ENCODE measurements around the gene EGLN1. TPM values are rescaled to one million over a fixed set of nuclear protein-coding genes. Genes with fewer than 3 reads are reported as not detected.

Gene EGLN1
- total RNA-seq, 1 experiment from 2014 or later, result 29.0 TPM

DNA sequence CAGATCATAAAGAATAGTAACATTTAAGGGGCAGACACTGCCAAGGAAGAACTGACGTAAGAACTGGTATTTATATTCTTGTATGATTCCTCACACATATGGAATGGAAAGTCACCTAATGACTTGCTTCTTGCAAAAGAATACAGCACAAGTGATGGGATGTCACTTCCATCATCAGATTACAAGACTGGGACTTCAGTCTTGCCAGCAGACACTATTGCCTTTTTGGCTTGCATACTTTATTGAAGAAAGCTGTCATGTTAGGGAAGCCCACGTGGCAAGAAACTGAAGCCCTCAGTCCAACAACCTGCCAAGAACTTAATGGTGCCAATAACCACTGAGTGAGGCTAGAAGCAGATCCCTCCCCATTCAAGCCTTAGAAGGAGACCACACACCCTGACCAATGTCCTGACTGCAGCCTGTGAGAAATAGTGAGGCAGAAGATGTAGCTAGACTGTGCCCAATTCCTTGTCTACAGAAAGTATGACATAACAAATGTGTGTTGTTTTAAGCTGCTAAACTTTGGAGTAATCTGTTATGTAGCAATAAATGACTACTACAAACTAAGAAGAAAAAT, 12.0 kb downstream of the EGLN1 start:
- TF ChIP-seq CTCF (IDR thresholded peaks at IDR 0.05), result no peak
- no peak for TF ChIP-seq SIN3A (IDR thresholded peaks at IDR 0.05; ENCODE audit: borderline replicate concordance, insufficient read depth, low read depth, low read length)
- no peak for TF ChIP-seq TCF7L2 (IDR thresholded peaks at IDR 0.05; ENCODE audit: low read depth, low read length)
- TF ChIP-seq, protein P1, sequence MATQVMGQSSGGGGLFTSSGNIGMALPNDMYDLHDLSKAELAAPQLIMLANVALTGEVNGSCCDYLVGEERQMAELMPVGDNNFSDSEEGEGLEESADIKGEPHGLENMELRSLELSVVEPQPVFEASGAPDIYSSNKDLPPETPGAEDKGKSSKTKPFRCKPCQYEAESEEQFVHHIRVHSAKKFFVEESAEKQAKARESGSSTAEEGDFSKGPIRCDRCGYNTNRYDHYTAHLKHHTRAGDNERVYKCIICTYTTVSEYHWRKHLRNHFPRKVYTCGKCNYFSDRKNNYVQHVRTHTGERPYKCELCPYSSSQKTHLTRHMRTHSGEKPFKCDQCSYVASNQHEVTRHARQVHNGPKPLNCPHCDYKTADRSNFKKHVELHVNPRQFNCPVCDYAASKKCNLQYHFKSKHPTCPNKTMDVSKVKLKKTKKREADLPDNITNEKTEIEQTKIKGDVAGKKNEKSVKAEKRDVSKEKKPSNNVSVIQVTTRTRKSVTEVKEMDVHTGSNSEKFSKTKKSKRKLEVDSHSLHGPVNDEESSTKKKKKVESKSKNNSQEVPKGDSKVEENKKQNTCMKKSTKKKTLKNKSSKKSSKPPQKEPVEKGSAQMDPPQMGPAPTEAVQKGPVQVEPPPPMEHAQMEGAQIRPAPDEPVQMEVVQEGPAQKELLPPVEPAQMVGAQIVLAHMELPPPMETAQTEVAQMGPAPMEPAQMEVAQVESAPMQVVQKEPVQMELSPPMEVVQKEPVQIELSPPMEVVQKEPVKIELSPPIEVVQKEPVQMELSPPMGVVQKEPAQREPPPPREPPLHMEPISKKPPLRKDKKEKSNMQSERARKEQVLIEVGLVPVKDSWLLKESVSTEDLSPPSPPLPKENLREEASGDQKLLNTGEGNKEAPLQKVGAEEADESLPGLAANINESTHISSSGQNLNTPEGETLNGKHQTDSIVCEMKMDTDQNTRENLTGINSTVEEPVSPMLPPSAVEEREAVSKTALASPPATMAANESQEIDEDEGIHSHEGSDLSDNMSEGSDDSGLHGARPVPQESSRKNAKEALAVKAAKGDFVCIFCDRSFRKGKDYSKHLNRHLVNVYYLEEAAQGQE (IDR thresholded peaks at IDR 0.05; ENCODE audit: insufficient read depth in 1 of 2, low read depth in 2 of 2, low read length in 1 of 2), result no peak
- TF ChIP-seq POLR2AphosphoS5 (IDR thresholded peaks at IDR 0.05; ENCODE audit: low read depth, low read length), result no peak
- H3K4me3 ChIP-seq (ENCODE audit: low read depth in 2 of 2, low read length in 2 of 2), result no peak overlapping the region
- no TSS peak for BruUV-seq (replicated peaks)
- H3K27me3 ChIP-seq (ENCODE audit: control insufficient read depth, insufficient read depth, low read length), result no peaks in the 10 kb centered on the region
- intact Hi-C loops (cut with micrococcal nuclease; ENCODE audit: unreplicated experiment) (no loop called here), in situ Hi-C loops (cut with HindIII; ENCODE audit: low pct_unique_long_range_greater_than_20kb, low sequenced_read_pairs) (no loop called here)
- no peak overlapping the region for H3K27ac ChIP-seq (ENCODE audit: low read length)
- ChIA-PET CTCF (no interaction called here), POLR2A (interaction anchor here (0.5 kb wide), 1 partner anchor 67 kb away, joined by 5 read pairs; no protein-coding TSS in a partner anchor)
- DNase-seq (ENCODE audit: low read depth, low spot score) (no peak), ATAC-seq (no peak)
- no peaks in the 10 kb centered on the region for H3K36me3 ChIP-seq (ENCODE audit: control insufficient read depth, insufficient read depth, low read length)
- peaks cover 36% of the 10 kb centered on the region for H3K4me1 ChIP-seq (ENCODE audit: control insufficient read depth, insufficient read depth, low read length)
- no peaks in the 10 kb centered on the region for H3K9me3 ChIP-seq (ENCODE audit: control insufficient read depth, insufficient read depth, low read depth, low read length)

GRCh38 chr1:231408528-231409094, 13.5 kb downstream of the EGLN1 start:
- intact Hi-C loops (cut with micrococcal nuclease; ENCODE audit: unreplicated experiment), result no loop called here
- DNase-seq (ENCODE audit: low read depth, low spot score) (no peak), ATAC-seq (peak; percentile 32; the same call in 1 of the 2 replicates)
- CTCF ChIA-PET, result no interaction called here
- Histone ChIP-seq H3K27ac (ENCODE audit: low read length) (peak overlapping the region; percentile 42), H3K4me3 (ENCODE audit: low read depth in 2 of 2, low read length in 2 of 2) (no peak overlapping the region), H3K4me1 (ENCODE audit: control insufficient read depth, insufficient read depth, low read length) (peaks cover 34% of the 10 kb centered on the region), H3K9me3 (ENCODE audit: control insufficient read depth, insufficient read depth, low read depth, low read length) (no peaks in the 10 kb centered on the region), H3K27me3 (ENCODE audit: control insufficient read depth, insufficient read depth, low read length) (no peaks in the 10 kb centered on the region), H3K36me3 (ENCODE audit: control insufficient read depth, insufficient read depth, low read length) (no peaks in the 10 kb centered on the region)
- in situ Hi-C loops (cut with HindIII; ENCODE audit: low pct_unique_long_range_greater_than_20kb, low sequenced_read_pairs), result no loop called here
- TF ChIP-seq POLR2AphosphoS5 (IDR thresholded peaks at IDR 0.05; ENCODE audit: low read depth, low read length) (no peak), CTCF (IDR thresholded peaks at IDR 0.05) (no peak), SIN3A (IDR thresholded peaks at IDR 0.05; ENCODE audit: borderline replicate concordance, insufficient read depth, low read depth, low read length) (no peak), TCF7L2 (IDR thresholded peaks at IDR 0.05; ENCODE audit: low read depth, low read length) (no peak)
- TF ChIP-seq, protein P1 (IDR thresholded peaks at IDR 0.05; ENCODE audit: insufficient read depth in 1 of 2, low read depth in 2 of 2, low read length in 1 of 2), result no peak
- no TSS peak for BruUV-seq (replicated peaks)
- POLR2A ChIA-PET, result no interaction called here
